ENCODE results near the gene NDUFA11.
"Not testable (repeated sequence)": the region's sequence is repeated elsewhere in the genome, so short reads cannot be mapped to it uniquely, and the experiment has no call there.

The NDUFA11 gene

DNA sequence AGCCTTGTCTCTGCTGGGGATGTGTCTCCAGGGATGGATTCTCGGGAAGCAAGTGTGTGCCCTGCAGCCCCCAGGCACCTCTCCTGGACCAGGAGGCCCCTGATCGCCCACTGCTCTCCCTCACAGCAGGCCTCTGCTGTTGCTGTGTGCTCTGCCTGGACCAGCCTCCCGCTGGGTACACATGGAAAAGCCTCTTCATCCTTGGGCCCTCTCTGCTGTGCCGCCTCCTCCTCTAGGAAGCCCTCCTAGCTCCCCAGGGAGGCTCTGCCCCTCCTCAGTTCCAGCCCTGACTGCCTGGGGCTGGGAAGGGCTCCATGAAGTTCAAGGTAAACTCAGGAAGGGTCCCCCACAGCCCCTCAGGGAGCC lies 12.0 kb downstream of the NDUFA11 start:
- Histone ChIP-seq H3K27me3 (ENCODE audit: control insufficient read depth, insufficient read depth, low read length) (peaks cover 12% of the 10 kb centered on the region), H3K9me3 (ENCODE audit: control insufficient read depth, low read length) (no peaks in the 10 kb centered on the region), H3K36me3 (ENCODE audit: control insufficient read depth, insufficient read depth, low read length) (no peaks in the 10 kb centered on the region), H3K4me3 (ENCODE audit: low read length) (no peak overlapping the region), H3K4me1 (ENCODE audit: control insufficient read depth, insufficient read depth, low read length) (peaks cover 7% of the 10 kb centered on the region), H3K9ac (ENCODE audit: low read length) (no peak overlapping the region)

DNA sequence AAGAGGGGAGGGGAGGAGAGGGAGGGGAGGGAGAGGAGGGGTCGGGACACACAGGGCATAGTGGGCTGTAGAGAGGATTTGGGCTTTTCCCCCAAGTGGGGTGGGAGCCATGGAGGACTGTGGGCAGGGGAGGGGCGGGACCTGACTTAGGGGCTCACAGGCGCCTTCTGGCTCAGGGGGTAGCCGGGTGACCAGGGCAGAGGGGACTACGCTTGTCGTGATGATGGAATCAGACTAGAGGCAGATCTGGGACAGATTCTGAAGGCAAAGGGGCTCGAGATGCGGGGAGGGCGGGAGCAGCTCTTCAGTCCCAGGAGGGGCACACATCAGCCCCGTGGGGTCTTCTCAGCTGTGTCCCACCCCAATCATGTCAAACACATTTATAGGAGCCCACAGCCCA lies 13.5 kb downstream of the NDUFA11 start:
- Histone ChIP-seq H3K9ac (ENCODE audit: low read length) (no peak overlapping the region), H3K36me3 (ENCODE audit: control insufficient read depth, insufficient read depth, low read length) (no peaks in the 10 kb centered on the region), H3K27me3 (ENCODE audit: control insufficient read depth, insufficient read depth, low read length) (peaks cover 12% of the 10 kb centered on the region), H3K4me3 (ENCODE audit: low read length) (no peak overlapping the region), H3K4me1 (ENCODE audit: control insufficient read depth, insufficient read depth, low read length) (peaks cover 7% of the 10 kb centered on the region), H3K9me3 (ENCODE audit: control insufficient read depth, low read length) (no peaks in the 10 kb centered on the region)

DNA sequence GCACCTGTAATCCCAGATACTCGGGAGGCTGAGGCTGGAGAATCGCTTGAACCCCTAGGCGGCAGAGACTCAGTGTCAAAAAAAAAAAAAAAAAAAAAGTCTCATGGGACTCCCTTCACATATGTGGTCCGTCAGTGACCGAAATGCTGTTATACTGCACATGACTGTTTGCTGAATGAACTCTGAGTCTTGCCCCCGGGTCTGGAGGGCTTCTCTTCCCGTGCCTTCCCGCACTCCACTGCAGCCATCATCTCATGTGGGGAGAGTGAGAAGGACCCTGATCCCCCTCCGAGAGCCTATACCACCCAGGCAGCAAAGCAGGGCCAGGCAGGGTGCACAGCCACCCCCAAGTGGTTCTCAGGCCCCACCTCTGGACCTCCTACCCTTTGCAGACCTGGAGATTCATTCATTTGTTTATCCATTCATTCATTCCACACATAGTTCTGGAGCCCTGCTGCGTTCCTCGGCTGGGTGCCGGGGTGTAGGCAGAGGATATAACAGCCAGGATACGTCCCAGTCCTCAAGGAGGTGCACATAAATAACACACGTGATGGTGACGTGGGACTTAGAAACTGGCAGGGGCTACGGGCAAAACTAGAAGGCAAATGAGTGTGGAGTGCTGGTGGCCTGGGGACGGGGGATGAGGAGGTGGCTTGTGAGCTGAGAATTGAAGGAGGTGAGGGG lies 14.2 kb downstream of the NDUFA11 start:
- peaks cover 2% of the 10 kb centered on the region for H3K4me1 ChIP-seq (ENCODE audit: control insufficient read depth, insufficient read depth, low read length)
- H3K36me3 ChIP-seq (ENCODE audit: control insufficient read depth, insufficient read depth, low read length): no peaks in the 10 kb centered on the region

DNA sequence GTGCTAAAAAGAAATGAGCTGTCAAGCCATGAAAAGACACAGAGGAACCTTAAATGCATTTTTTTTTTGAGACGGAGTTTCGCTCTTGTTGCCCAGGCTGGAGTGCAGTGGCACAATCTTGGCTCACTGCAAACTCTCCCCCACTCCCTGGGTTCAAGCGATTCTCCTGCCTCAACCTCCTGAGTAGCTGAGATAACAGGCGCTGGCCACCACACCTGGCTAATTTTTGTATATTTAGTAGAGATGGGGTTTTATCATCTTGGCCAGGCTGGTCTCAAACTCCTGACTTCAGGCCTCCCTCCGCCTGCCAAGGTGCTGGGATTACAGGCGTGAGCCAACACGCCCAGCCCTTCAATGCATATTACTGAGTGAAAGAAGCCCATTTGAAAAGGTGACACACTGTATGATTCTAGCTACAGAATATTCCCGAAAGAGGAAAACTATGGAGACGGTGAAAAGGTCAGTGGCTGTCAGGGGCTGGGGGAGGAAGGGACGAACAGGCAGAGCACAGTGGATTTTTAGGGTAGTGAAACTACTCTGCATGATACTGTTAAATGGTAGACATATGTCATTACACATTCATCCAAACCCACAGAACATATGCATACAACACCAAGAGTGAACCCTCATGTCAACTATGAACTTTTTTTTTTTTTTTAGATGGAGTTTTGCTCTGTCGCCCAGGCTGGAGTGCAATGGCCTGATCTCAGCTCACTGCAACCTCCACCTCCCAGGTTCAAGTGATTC lies 19.4 kb downstream of the NDUFA11 start:
- H3K9me3 ChIP-seq (ENCODE audit: control insufficient read depth, low read length); H3K36me3 ChIP-seq (ENCODE audit: control insufficient read depth, insufficient read depth, low read length); H3K4me3 ChIP-seq (ENCODE audit: low read length); H3K9ac ChIP-seq (ENCODE audit: low read length); H3K4me1 ChIP-seq (ENCODE audit: control insufficient read depth, insufficient read depth, low read length): not testable (repeated sequence)
- H3K27me3 ChIP-seq (ENCODE audit: control insufficient read depth, insufficient read depth, low read length): peaks cover 10% of the 10 kb centered on the region

More for the DNA sequence above, 14.2 kb downstream of the NDUFA11 start:
- Histone ChIP-seq H3K4me3 (ENCODE audit: low read length) (no peak overlapping the region), H3K9me3 (ENCODE audit: control insufficient read depth, low read length) (no peaks in the 10 kb centered on the region), H3K27me3 (ENCODE audit: control insufficient read depth, insufficient read depth, low read length) (peaks cover 12% of the 10 kb centered on the region), H3K9ac (ENCODE audit: low read length) (no peak overlapping the region)

DNA sequence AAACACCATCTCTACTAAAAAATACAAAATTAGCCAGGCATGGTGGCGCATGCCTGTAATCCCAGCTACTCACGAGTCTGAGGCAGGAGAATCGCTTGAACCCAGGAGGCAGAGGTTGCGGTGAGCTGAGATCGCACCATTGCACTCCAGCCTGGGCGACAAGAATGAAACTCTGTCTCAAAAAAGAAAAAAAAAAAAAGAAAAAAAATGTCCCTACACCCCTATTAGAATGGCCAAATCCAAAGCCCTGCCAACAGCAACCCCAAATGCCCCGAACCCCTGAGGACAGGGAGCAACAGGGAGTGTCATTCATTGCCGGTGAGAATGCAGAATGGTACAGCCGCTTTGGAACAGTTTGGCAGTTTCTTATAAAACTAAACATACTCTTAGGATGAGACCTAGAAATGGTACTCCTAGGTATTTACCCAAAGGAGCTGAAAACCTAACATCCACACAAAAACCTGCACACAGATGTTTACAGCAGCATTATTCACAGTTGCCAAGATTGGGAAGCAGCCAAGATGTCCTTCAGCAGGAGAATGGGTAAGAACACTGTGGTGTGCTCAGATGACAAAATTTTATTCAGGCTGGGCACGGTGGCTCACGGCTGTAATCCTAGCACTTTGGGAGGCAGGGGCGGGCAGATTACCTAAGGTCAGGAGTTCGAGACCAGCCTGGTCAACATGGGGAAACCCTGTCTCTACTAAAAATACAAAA lies 20.3 kb downstream of the NDUFA11 start:
- not testable (repeated sequence) for H3K4me1 ChIP-seq (ENCODE audit: control insufficient read depth, insufficient read depth, low read length); H3K9ac ChIP-seq (ENCODE audit: low read length); H3K9me3 ChIP-seq (ENCODE audit: control insufficient read depth, low read length); H3K36me3 ChIP-seq (ENCODE audit: control insufficient read depth, insufficient read depth, low read length); H3K4me3 ChIP-seq (ENCODE audit: low read length)
- peaks cover 10% of the 10 kb centered on the region for H3K27me3 ChIP-seq (ENCODE audit: control insufficient read depth, insufficient read depth, low read length)

DNA sequence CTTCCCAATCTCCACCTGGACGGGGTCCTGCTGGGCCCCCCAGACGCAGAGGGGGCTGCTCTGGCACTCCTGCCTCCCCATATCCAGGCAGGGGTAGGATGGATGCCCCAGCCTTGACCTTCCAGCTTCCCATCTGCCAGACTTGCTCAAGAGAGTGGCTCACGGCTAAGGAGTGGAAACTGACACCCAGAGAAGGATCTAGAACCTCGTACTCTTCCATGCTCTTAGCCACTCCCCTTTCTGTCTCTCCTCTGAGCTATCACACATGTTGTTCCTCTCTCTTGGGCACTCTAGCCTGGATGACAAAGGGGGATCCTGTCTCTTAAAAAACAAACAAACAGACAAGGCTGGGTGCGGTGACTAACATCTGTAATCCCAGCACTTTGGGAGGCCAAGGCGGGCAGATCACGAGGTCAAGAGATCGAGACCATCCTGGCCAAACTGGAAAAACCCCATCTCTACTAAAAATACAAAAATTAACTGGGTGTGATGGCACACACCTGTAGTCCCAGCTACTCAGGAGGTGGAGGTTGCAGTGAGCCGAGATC lies 21.1 kb downstream of the NDUFA11 start:
- no peaks in the 10 kb centered on the region for H3K4me1 ChIP-seq (ENCODE audit: control insufficient read depth, insufficient read depth, low read length)
- H3K9me3 ChIP-seq (ENCODE audit: control insufficient read depth, low read length): no peaks in the 10 kb centered on the region
- H3K9ac ChIP-seq (ENCODE audit: low read length): no peak overlapping the region
- H3K4me3 ChIP-seq (ENCODE audit: low read length): no peak overlapping the region
- H3K36me3 ChIP-seq (ENCODE audit: control insufficient read depth, insufficient read depth, low read length): no peaks in the 10 kb centered on the region
- peaks cover 10% of the 10 kb centered on the region for H3K27me3 ChIP-seq (ENCODE audit: control insufficient read depth, insufficient read depth, low read length)

DNA sequence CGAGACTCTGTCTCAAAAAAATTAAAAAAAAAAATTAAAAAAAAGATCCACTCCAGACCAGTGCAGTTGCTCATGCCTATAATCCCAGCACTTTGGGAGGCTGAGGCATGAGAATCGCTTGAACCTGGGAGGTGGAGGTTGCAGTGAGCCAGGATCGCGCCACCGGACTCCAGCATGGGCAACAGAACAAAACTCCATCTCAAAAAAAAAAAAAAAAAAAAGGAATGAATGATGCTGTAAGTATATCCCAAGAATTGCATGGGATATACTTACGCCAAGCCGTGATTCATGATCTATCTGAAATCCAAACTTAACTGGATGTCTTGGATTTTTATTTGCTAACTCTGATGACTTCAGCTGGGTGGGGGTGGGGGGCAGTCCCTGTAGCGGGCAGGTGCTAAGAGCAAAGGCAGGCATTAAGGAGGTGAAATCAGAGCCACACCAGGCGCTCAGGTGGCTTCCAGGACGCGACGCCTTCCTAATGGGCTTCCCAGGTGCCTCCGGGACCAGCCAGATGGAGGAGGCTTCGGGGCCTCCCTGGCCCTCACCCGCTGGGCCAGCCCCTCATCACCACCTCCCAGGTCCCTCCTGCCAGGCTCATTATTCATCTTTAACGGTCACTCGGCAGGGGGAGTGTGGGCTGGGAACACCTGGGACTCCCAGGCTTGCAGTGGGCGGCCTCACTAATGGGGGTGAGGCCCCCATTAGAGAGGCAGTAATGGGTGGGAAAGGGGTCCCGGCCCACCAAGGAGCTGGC lies 21.9 kb downstream of the NDUFA11 start:
- Histone ChIP-seq H3K9ac (ENCODE audit: low read length) (no peak overlapping the region), H3K36me3 (ENCODE audit: control insufficient read depth, insufficient read depth, low read length) (no peaks in the 10 kb centered on the region), H3K4me1 (ENCODE audit: control insufficient read depth, insufficient read depth, low read length) (no peaks in the 10 kb centered on the region), H3K4me3 (ENCODE audit: low read length) (no peak overlapping the region), H3K27me3 (ENCODE audit: control insufficient read depth, insufficient read depth, low read length) (peaks cover 10% of the 10 kb centered on the region), H3K9me3 (ENCODE audit: control insufficient read depth, low read length) (no peaks in the 10 kb centered on the region)

DNA sequence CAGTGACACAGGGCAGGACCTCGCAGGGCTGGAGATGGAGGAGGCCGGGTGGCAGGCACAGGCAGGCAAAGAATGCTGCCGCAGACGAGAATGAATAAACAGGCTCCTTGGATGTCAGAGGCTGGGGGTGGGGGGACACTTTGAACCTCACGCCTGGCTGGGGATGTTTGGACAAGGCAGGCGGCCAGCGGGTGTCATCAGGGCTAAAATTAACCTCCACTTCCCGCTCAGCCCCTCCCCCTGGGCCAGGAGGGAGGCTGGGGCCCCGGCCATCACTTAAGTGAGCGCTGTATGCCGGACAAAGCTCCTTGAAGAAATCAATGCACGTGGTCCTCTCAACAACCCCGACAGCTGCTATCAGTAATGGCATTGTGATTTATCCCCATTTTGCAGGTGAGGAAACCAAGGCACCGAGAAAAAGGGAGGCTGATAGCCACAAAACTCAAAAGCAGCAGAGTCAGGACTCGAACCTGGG lies 22.9 kb downstream of the NDUFA11 start:
- peaks cover 15% of the 10 kb centered on the region for H3K27me3 ChIP-seq (ENCODE audit: control insufficient read depth, insufficient read depth, low read length)
- no peak overlapping the region for H3K9ac ChIP-seq (ENCODE audit: low read length)
- H3K4me3 ChIP-seq (ENCODE audit: low read length): no peak overlapping the region
- no peaks in the 10 kb centered on the region for H3K36me3 ChIP-seq (ENCODE audit: control insufficient read depth, insufficient read depth, low read length)
- H3K9me3 ChIP-seq (ENCODE audit: control insufficient read depth, low read length): no peaks in the 10 kb centered on the region
- no peaks in the 10 kb centered on the region for H3K4me1 ChIP-seq (ENCODE audit: control insufficient read depth, insufficient read depth, low read length)

DNA sequence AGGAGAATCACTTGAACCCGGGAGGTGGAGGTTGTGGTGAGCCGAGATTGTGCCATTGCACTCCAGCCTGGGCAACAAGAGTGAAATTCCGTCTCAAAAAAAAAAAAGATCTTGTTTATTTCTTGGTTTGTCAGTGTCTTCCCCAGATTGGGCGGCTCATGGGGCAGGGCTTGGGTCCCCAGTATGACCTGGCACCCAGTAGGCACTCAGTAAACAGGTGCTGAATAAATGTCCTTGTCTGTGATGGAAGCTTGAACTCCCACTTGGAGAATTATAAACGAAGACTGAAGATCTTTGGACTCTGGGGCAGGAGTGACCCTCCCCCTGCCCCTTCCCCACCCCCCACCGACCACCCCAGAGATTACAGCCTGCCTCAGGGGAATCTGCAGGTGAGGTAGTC lies 23.4 kb downstream of the NDUFA11 start:
- H3K4me3 ChIP-seq (ENCODE audit: low read length): no peak overlapping the region
- no peaks in the 10 kb centered on the region for H3K9me3 ChIP-seq (ENCODE audit: control insufficient read depth, low read length)
- H3K36me3 ChIP-seq (ENCODE audit: control insufficient read depth, insufficient read depth, low read length): no peaks in the 10 kb centered on the region
- peaks cover 15% of the 10 kb centered on the region for H3K27me3 ChIP-seq (ENCODE audit: control insufficient read depth, insufficient read depth, low read length)
- H3K4me1 ChIP-seq (ENCODE audit: control insufficient read depth, insufficient read depth, low read length): no peaks in the 10 kb centered on the region
- no peak overlapping the region for H3K9ac ChIP-seq (ENCODE audit: low read length)

DNA sequence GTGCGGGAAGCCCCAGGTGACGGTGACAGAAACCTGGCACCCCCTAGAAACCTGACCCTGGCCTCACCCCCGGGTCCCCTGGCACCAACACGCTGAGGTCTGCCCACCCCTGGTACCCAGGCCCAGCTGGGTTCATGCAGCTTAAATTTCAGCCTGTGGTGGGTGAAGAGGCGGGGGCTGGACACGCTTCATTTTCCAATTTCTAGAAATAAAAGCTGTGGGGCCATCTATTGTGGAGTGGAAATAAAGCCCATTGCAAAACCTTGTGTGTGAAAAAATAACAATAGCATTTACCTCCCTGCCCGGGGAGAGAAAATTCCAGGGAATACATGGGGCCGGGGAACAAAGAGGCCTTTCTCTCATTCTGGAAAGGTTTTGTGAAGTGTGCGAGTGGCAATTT lies 25.7 kb downstream of the NDUFA11 start:
- Histone ChIP-seq H3K9me3 (ENCODE audit: control insufficient read depth, low read length) (no peaks in the 10 kb centered on the region), H3K4me1 (ENCODE audit: control insufficient read depth, insufficient read depth, low read length) (no peaks in the 10 kb centered on the region), H3K4me3 (ENCODE audit: low read length) (no peak overlapping the region), H3K27me3 (ENCODE audit: control insufficient read depth, insufficient read depth, low read length) (peaks cover 15% of the 10 kb centered on the region), H3K36me3 (ENCODE audit: control insufficient read depth, insufficient read depth, low read length) (no peaks in the 10 kb centered on the region), H3K9ac (ENCODE audit: low read length) (no peak overlapping the region)

DNA sequence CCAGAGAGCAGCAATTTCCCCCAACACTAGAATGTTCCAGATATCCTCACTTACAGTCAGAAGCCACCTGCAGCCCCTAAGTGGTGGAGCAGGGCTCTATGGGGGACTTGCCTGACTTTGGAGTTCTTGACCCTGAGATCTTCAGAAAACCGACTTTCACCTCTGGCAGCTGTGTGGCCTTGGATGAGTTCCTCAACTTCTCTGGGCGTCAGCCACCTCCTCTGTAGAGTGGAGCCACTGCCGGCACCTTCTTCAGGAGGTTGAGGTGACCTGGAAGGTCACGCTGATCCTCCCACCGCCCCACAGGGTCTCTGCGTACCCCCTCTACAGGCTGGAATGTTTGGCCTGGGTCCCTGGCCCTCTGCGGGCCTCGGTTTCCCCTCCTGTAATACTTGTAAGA lies 26.2 kb downstream of the NDUFA11 start:
- no peaks in the 10 kb centered on the region for H3K36me3 ChIP-seq (ENCODE audit: control insufficient read depth, insufficient read depth, low read length)
- no peak overlapping the region for H3K4me3 ChIP-seq (ENCODE audit: low read length)
- H3K27me3 ChIP-seq (ENCODE audit: control insufficient read depth, insufficient read depth, low read length): peaks cover 15% of the 10 kb centered on the region
- H3K9ac ChIP-seq (ENCODE audit: low read length): no peak overlapping the region
- H3K9me3 ChIP-seq (ENCODE audit: control insufficient read depth, low read length): no peaks in the 10 kb centered on the region
- no peaks in the 10 kb centered on the region for H3K4me1 ChIP-seq (ENCODE audit: control insufficient read depth, insufficient read depth, low read length)

Measured in mucosa of stomach (tissue), 1 donor.